DMS79 (cell line): ENCODE results near the gene PSMD5.

Experiments used
- DNase-seq: peaks from one replicate; lab custom pipeline; 2025; lab: John Stamatoyannopoulos, UW

PSMD5 gene

GRCh38 chr9:120855827-120856670 lies 13.3 kb upstream of the PSMD5 start:
- DNase-seq = no peak

GRCh38 chr9:120854596-120855327 lies 12.0 kb upstream of the PSMD5 start:
- DNase-seq = no peak

GRCh38 chr9:120853198-120853597 lies 10.5 kb upstream of the PSMD5 start:
- no peak for DNase-seq

- no peak for DNase-seq
These were observed 9.7 kb upstream of the PSMD5 start for GRCh38 chr9:120852240-120853010.

GRCh38 chr9:120851449-120851848 lies 8.7 kb upstream of the PSMD5 start:
- DNase-seq = no peak

- no peak for DNase-seq
These were observed 7.6 kb upstream of the PSMD5 start for GRCh38 chr9:120850315-120850714.

- DNase-seq = no peak
These were observed 4.2 kb upstream of the PSMD5 start for GRCh38 chr9:120846906-120847305.

- DNase-seq = no peak
These were observed 3.6 kb upstream of the PSMD5 start for GRCh38 chr9:120846251-120846889.

GRCh38 chr9:120845255-120845654 lies 2.5 kb upstream of the PSMD5 start:
- no peak for DNase-seq

- DNase-seq = no peak
These were observed 615 bp downstream of the PSMD5 start for GRCh38 chr9:120841930-120842684.

- DNase-seq = no peak
These were observed 3.6 kb downstream of the PSMD5 start for GRCh38 chr9:120839146-120839545.

GRCh38 chr9:120837921-120838320 lies 4.8 kb downstream of the PSMD5 start:
- DNase-seq = no peak

GRCh38 chr9:120833325-120833724 lies 9.4 kb downstream of the PSMD5 start:
- no peak for DNase-seq

GRCh38 chr9:120832807-120833206 lies 9.9 kb downstream of the PSMD5 start:
- no peak for DNase-seq

GRCh38 chr9:120830865-120831264 lies 11.9 kb downstream of the PSMD5 start:
- no peak for DNase-seq

- DNase-seq = no peak
These were observed 12.6 kb downstream of the PSMD5 start for GRCh38 chr9:120830151-120830550.

- DNase-seq = no peak
These were observed 13.1 kb downstream of the PSMD5 start for GRCh38 chr9:120829650-120830049.

- no peak for DNase-seq
These were observed 22.6 kb downstream of the PSMD5 start for GRCh38 chr9:120820095-120820494.

GRCh38 chr9:120818595-120818994 lies 24.1 kb downstream of the PSMD5 start:
- no peak for DNase-seq

GRCh38 chr9:120815075-120815474 lies 27.6 kb downstream of the PSMD5 start:
- no peak for DNase-seq

- no peak for DNase-seq
These were observed 33.8 kb downstream of the PSMD5 start for GRCh38 chr9:120808931-120809330.
